Measurements from ENCODE around the gene SLC25A38. TPM values are rescaled to one million over a fixed set of nuclear protein-coding genes. Genes with fewer than 3 reads are reported as not detected.

SLC25A38 gene
- total and polyA plus RNA-seq, 10 of the 15 experiments (the other 5 are each of a cell fraction or from before 2014, with no cell fraction given): 15.2 to 55.2 (median 39.2) TPM

- in situ Hi-C loops (cut with MboI) (no loop called here), intact Hi-C loops (cut with micrococcal nuclease; ENCODE audit: unreplicated experiment) (loop anchor here (1.0 to 5.0 kb wide), 6 partner anchors 50 to 278 kb away; partner anchors contain the start of gene CCR8)
- FAIRE-seq (no peak), ATAC-seq (no peak), DNase-seq (ENCODE audit: low read depth, low spot score) (no peak)
- ChIA-PET SMC1A (ENCODE audit: uncharacterized antibody, unreplicated experiment) (interaction anchor here (0.8 to 7.4 kb wide), 7 partner anchors 11 to 189 kb away, joined by 3 to 234 read pairs (median 4); no protein-coding TSS in a partner anchor), CTCF (interaction anchor here (0.6 to 7.2 kb wide), 10 partner anchors 10 to 193 kb away, joined by 3 to 323 read pairs (median 8); partner anchors contain the start of gene XIRP1), POLR2A (interaction anchor here (0.7 to 1.8 kb wide), 4 partner anchors 8 to 32 kb away, joined by 3 to 7 read pairs (median 4); partner anchors contain the start of gene RPSA), RAD21 (ENCODE audit: unreplicated experiment) (interaction anchor here (0.7 to 9.6 kb wide), 5 partner anchors 9 to 88 kb away, joined by 3 to 232 read pairs (median 4); no protein-coding TSS in a partner anchor)
- H3K4me2 ChIP-seq (ENCODE audit: control insufficient read depth, insufficient read depth): no peak overlapping the region
- no peaks in the 10 kb centered on the region for H3K9me3 ChIP-seq (replicated peaks; ENCODE audit: control insufficient read depth, insufficient read depth, low read length)
- BruUV-seq (replicated peaks): no TSS peak
- no peaks in the 10 kb centered on the region for H3K27me3 ChIP-seq (replicated peaks in 1 of 2; ENCODE audit: control insufficient read depth in 2 of 2, insufficient read depth in 2 of 2, low read length in 1 of 2)
- H3K4me1 ChIP-seq (ENCODE audit: control insufficient read depth, insufficient read depth, low read length): peaks cover 14% of the 10 kb centered on the region
- no peak overlapping the region for H3K9ac ChIP-seq (ENCODE audit: control insufficient read depth, insufficient read depth, low read length)
- no peak overlapping the region for H2AFZ ChIP-seq (ENCODE audit: control insufficient read depth, low read depth, low read length)
- no peak overlapping the region for H3K4me3 ChIP-seq
- H4K20me1 ChIP-seq (ENCODE audit: control insufficient read depth, insufficient read depth): no peaks in the 10 kb centered on the region
- H3K79me2 ChIP-seq (ENCODE audit: control insufficient read depth, insufficient read depth, low read length): peaks cover 10% of the 10 kb centered on the region
- no peaks in the 10 kb centered on the region for H3K36me3 ChIP-seq (ENCODE audit: control insufficient read depth in 2 of 2, insufficient read depth in 2 of 2, low read length in 1 of 2)
- no peak overlapping the region for H3K27ac ChIP-seq (ENCODE audit: control insufficient read depth, insufficient read depth)
- 73% methylated on average over 10 of the region's 10 CpGs for WGBS (ENCODE audit: insufficient coverage, insufficient replicate concordance, low lambda C conversion rate, missing lambda C conversion rate)
- no peak for TF ChIP-seq PML (IDR thresholded peaks at IDR 0.05; ENCODE audit: low read length)
- no peak for TF ChIP-seq PKNOX1 (IDR thresholded peaks at IDR 0.05)
- TF ChIP-seq, protein P1, sequence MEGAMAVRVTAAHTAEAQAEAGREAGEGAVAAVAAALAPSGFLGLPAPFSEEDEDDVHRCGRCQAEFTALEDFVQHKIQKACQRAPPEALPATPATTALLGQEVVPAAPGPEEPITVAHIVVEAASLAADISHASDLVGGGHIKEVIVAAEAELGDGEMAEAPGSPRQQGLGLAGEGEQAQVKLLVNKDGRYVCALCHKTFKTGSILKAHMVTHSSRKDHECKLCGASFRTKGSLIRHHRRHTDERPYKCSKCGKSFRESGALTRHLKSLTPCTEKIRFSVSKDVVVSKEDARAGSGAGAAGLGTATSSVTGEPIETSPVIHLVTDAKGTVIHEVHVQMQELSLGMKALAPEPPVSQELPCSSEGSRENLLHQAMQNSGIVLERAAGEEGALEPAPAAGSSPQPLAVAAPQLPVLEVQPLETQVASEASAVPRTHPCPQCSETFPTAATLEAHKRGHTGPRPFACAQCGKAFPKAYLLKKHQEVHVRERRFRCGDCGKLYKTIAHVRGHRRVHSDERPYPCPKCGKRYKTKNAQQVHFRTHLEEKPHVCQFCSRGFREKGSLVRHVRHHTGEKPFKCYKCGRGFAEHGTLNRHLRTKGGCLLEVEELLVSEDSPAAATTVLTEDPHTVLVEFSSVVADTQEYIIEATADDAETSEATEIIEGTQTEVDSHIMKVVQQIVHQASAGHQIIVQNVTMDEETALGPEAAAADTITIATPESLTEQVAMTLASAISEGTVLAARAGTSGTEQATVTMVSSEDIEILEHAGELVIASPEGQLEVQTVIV (IDR thresholded peaks at IDR 0.05; ENCODE audit: borderline replicate concordance, partially characterized antibody): no peak
- no peak for TF ChIP-seq CEBPB (IDR thresholded peaks at IDR 0.05; ENCODE audit: borderline replicate concordance in 1 of 2, low read depth in 2 of 2, low read length in 2 of 2)
- no peak for TF ChIP-seq POLR2AphosphoS2 (IDR thresholded peaks at IDR 0.05; ENCODE audit: low read depth, low read length)
- no peak for TF ChIP-seq MEF2A (IDR thresholded peaks at IDR 0.05; ENCODE audit: insufficient read depth, low read depth, low read length)
- TF ChIP-seq ZBTB33 (IDR thresholded peaks at IDR 0.05): no peak
- no peak for TF ChIP-seq ZNF384 (IDR thresholded peaks at IDR 0.05; ENCODE audit: borderline replicate concordance, low read depth, low read length)
- TF ChIP-seq BMI1 (IDR thresholded peaks at IDR 0.05; ENCODE audit: borderline replicate concordance): no peak
- TF ChIP-seq, protein P2, sequence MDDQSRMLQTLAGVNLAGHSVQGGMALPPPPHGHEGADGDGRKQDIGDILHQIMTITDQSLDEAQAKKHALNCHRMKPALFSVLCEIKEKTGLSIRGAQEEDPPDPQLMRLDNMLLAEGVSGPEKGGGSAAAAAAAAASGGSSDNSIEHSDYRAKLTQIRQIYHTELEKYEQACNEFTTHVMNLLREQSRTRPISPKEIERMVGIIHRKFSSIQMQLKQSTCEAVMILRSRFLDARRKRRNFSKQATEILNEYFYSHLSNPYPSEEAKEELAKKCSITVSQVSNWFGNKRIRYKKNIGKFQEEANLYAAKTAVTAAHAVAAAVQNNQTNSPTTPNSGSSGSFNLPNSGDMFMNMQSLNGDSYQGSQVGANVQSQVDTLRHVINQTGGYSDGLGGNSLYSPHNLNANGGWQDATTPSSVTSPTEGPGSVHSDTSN (IDR thresholded peaks at IDR 0.05; ENCODE audit: insufficient replicate concordance, low read depth, low read length): no peak
These were observed 4.0 kb upstream of the SLC25A38 start for GRCh38 chr3:39378957-39379777.
